IPS-15b (cell line): ENCODE results near the gene PPP1R37.
"Not testable (repeated sequence)": the region's sequence is repeated elsewhere in the genome, so short reads cannot be mapped to it uniquely, and the experiment has no call there.

Experiments
- H3K27me3 ChIP-seq: one replicate; pipeline ENCODE4 v1.6.1; 2013; ENCODE audit warnings: low read length; ENCODE audit not compliant: control insufficient read depth, insufficient read depth
- H3K36me3 ChIP-seq: one replicate; pipeline ENCODE4 v1.6.1; 2013; ENCODE audit warnings: low read length; ENCODE audit not compliant: control insufficient read depth, insufficient read depth
- H3K4me1 ChIP-seq: one replicate; pipeline ENCODE4 v1.6.1; 2013; ENCODE audit warnings: mild to moderate bottlenecking, low read length; ENCODE audit not compliant: control insufficient read depth, insufficient read depth
- H3K4me3 ChIP-seq: one replicate; pipeline ENCODE4 v1.5.1; 2013; ENCODE audit warnings: low read depth, low read length
- H3K9ac ChIP-seq: one replicate; pipeline ENCODE4 v1.6.1; 2013; ENCODE audit warnings: low read depth, mild to moderate bottlenecking, low read length
- H3K9me3 ChIP-seq: one replicate; pipeline ENCODE4 v1.6.1; 2013; ENCODE audit warnings: mild to moderate bottlenecking, low read length; ENCODE audit not compliant: control insufficient read depth, insufficient read depth

The PPP1R37 gene

GRCh38 chr19:45099467-45100191 is 6.7 kb downstream of the PPP1R37 start:
- no peaks in the 10 kb centered on the region for H3K9me3 ChIP-seq
- H3K36me3 ChIP-seq, result peaks cover 7% of the 10 kb centered on the region
- no peak overlapping the region for H3K9ac ChIP-seq
- no peak overlapping the region for H3K4me3 ChIP-seq
- no peaks in the 10 kb centered on the region for H3K27me3 ChIP-seq
- H3K4me1 ChIP-seq, result peaks cover 36% of the 10 kb centered on the region

- Histone ChIP-seq H3K36me3 (peaks cover 7% of the 10 kb centered on the region), H3K4me1 (peaks cover 36% of the 10 kb centered on the region), H3K27me3 (no peaks in the 10 kb centered on the region), H3K9ac (no peak overlapping the region), H3K9me3 (no peaks in the 10 kb centered on the region), H3K4me3 (no peak overlapping the region)
These were observed 7.2 kb downstream of the PPP1R37 start for GRCh38 chr19:45100201-45100600.

GRCh38 chr19:45100846-45101252 is 7.9 kb downstream of the PPP1R37 start:
- H3K4me3 ChIP-seq, result no peak overlapping the region
- no peaks in the 10 kb centered on the region for H3K9me3 ChIP-seq
- peaks cover 4% of the 10 kb centered on the region for H3K36me3 ChIP-seq
- no peak overlapping the region for H3K9ac ChIP-seq
- no peaks in the 10 kb centered on the region for H3K27me3 ChIP-seq
- peaks cover 36% of the 10 kb centered on the region for H3K4me1 ChIP-seq

GRCh38 chr19:45101806-45102205 is 8.8 kb downstream of the PPP1R37 start:
- peaks cover 36% of the 10 kb centered on the region for H3K4me1 ChIP-seq
- no peaks in the 10 kb centered on the region for H3K27me3 ChIP-seq
- peaks cover 2% of the 10 kb centered on the region for H3K36me3 ChIP-seq
- H3K4me3 ChIP-seq, result no peak overlapping the region
- H3K9ac ChIP-seq, result no peak overlapping the region
- H3K9me3 ChIP-seq, result no peaks in the 10 kb centered on the region

- H3K4me3 ChIP-seq, result no peak overlapping the region
- H3K27me3 ChIP-seq, result no peaks in the 10 kb centered on the region
- peak overlapping the region; percentile 5 for H3K9ac ChIP-seq
- H3K36me3 ChIP-seq, result peaks cover 2% of the 10 kb centered on the region
- H3K4me1 ChIP-seq, result peaks cover 36% of the 10 kb centered on the region
- H3K9me3 ChIP-seq, result no peaks in the 10 kb centered on the region
These were observed 9.5 kb downstream of the PPP1R37 start for GRCh38 chr19:45102481-45102880.

- Histone ChIP-seq H3K9ac (peak overlapping the region; percentile 12), H3K9me3 (no peaks in the 10 kb centered on the region), H3K36me3 (peaks cover 2% of the 10 kb centered on the region), H3K4me3 (no peak overlapping the region), H3K4me1 (peaks cover 31% of the 10 kb centered on the region), H3K27me3 (no peaks in the 10 kb centered on the region)
These were observed 10.2 kb downstream of the PPP1R37 start for GRCh38 chr19:45103156-45103507.

GRCh38 chr19:45103508-45104319 is 10.7 kb downstream of the PPP1R37 start:
- Histone ChIP-seq H3K4me1 (peaks cover 26% of the 10 kb centered on the region), H3K36me3 (peaks cover 2% of the 10 kb centered on the region), H3K9ac (no peak overlapping the region), H3K27me3 (no peaks in the 10 kb centered on the region), H3K4me3 (no peak overlapping the region), H3K9me3 (no peaks in the 10 kb centered on the region)

- no peaks in the 10 kb centered on the region for H3K9me3 ChIP-seq
- H3K4me1 ChIP-seq, result peaks cover 16% of the 10 kb centered on the region
- H3K36me3 ChIP-seq, result peaks cover 2% of the 10 kb centered on the region
- no peaks in the 10 kb centered on the region for H3K27me3 ChIP-seq
- H3K4me3 ChIP-seq, result no peak overlapping the region
- H3K9ac ChIP-seq, result no peak overlapping the region
These were observed 11.8 kb downstream of the PPP1R37 start for GRCh38 chr19:45104658-45105349.

- not testable (repeated sequence) for H3K9ac ChIP-seq, H3K36me3 ChIP-seq, H3K9me3 ChIP-seq, H3K27me3 ChIP-seq, H3K4me3 ChIP-seq
- H3K4me1 ChIP-seq, result peaks cover 13% of the 10 kb centered on the region
These were observed 13.4 kb downstream of the PPP1R37 start for GRCh38 chr19:45106363-45106762.

- no peaks in the 10 kb centered on the region for H3K27me3 ChIP-seq
- no peak overlapping the region for H3K4me3 ChIP-seq
- peaks cover 10% of the 10 kb centered on the region for H3K4me1 ChIP-seq
- H3K36me3 ChIP-seq, result no peaks in the 10 kb centered on the region
- H3K9me3 ChIP-seq, result no peaks in the 10 kb centered on the region
- no peak overlapping the region for H3K9ac ChIP-seq
These were observed 14.7 kb downstream of the PPP1R37 start for GRCh38 chr19:45107621-45108150.

GRCh38 chr19:45110851-45111266 is 17.9 kb downstream of the PPP1R37 start:
- Histone ChIP-seq H3K4me3 (no peak overlapping the region), H3K27me3 (no peaks in the 10 kb centered on the region), H3K36me3 (peaks cover 3% of the 10 kb centered on the region), H3K4me1 (peaks cover 8% of the 10 kb centered on the region), H3K9me3 (no peaks in the 10 kb centered on the region), H3K9ac (no peak overlapping the region)
